Measurements from ENCODE around the gene NLGN3.

NLGN3 gene

GRCh38 chrX:71151366-71151765, 6.7 kb downstream of the NLGN3 start:
- no peak overlapping the region for H3K27ac ChIP-seq (ENCODE audit: low read depth, low read length)
- H3K9ac ChIP-seq (ENCODE audit: low read depth, low read length), result no peak overlapping the region
- H3K4me1 ChIP-seq (ENCODE audit: control insufficient read depth, insufficient read depth, low read length), result peaks cover 3% of the 10 kb centered on the region; the same call in 1 of the 2 replicates
- H3K36me3 ChIP-seq (ENCODE audit: control insufficient read depth, insufficient read depth, low read length), result peaks cover 5% of the 10 kb centered on the region; the same call in 1 of the 2 replicates
- no peak overlapping the region for H3K4me3 ChIP-seq (ENCODE audit: low read depth, low read length)
- H3K9me3 ChIP-seq (ENCODE audit: control insufficient read depth, insufficient read depth, low read length), result peaks cover 34% of the 10 kb centered on the region
- no peaks in the 10 kb centered on the region for H3K27me3 ChIP-seq (ENCODE audit: control insufficient read depth, insufficient read depth, low read length)

GRCh38 chrX:71154196-71154595, 9.6 kb downstream of the NLGN3 start:
- H3K27ac ChIP-seq (ENCODE audit: low read depth, low read length), result no peak overlapping the region
- no peaks in the 10 kb centered on the region for H3K27me3 ChIP-seq (ENCODE audit: control insufficient read depth, insufficient read depth, low read length)
- H3K36me3 ChIP-seq (ENCODE audit: control insufficient read depth, insufficient read depth, low read length), result peaks cover 6% of the 10 kb centered on the region; the same call in 1 of the 2 replicates
- H3K9me3 ChIP-seq (ENCODE audit: control insufficient read depth, insufficient read depth, low read length), result peaks cover 30% of the 10 kb centered on the region
- H3K4me3 ChIP-seq (ENCODE audit: low read depth, low read length), result no peak overlapping the region
- no peaks in the 10 kb centered on the region for H3K4me1 ChIP-seq (ENCODE audit: control insufficient read depth, insufficient read depth, low read length)
- H3K9ac ChIP-seq (ENCODE audit: low read depth, low read length), result no peak overlapping the region

- no peaks in the 10 kb centered on the region for H3K27me3 ChIP-seq (ENCODE audit: control insufficient read depth, insufficient read depth, low read length)
- peaks cover 26% of the 10 kb centered on the region for H3K9me3 ChIP-seq (ENCODE audit: control insufficient read depth, insufficient read depth, low read length)
- no peaks in the 10 kb centered on the region for H3K4me1 ChIP-seq (ENCODE audit: control insufficient read depth, insufficient read depth, low read length)
- peaks cover 6% of the 10 kb centered on the region; the same call in 1 of the 2 replicates for H3K36me3 ChIP-seq (ENCODE audit: control insufficient read depth, insufficient read depth, low read length)
- no peak overlapping the region for H3K9ac ChIP-seq (ENCODE audit: low read depth, low read length)
- no peak overlapping the region for H3K27ac ChIP-seq (ENCODE audit: low read depth, low read length)
- H3K4me3 ChIP-seq (ENCODE audit: low read depth, low read length), result no peak overlapping the region
These were observed 10.0 kb downstream of the NLGN3 start for GRCh38 chrX:71154641-71155040.

GRCh38 chrX:71158603-71159002, 14.0 kb downstream of the NLGN3 start:
- no peaks in the 10 kb centered on the region for H3K27me3 ChIP-seq (ENCODE audit: control insufficient read depth, insufficient read depth, low read length)
- H3K9me3 ChIP-seq (ENCODE audit: control insufficient read depth, insufficient read depth, low read length), result peaks cover 26% of the 10 kb centered on the region
- no peak overlapping the region for H3K9ac ChIP-seq (ENCODE audit: low read depth, low read length)
- H3K36me3 ChIP-seq (ENCODE audit: control insufficient read depth, insufficient read depth, low read length), result peaks cover 6% of the 10 kb centered on the region; the same call in 1 of the 2 replicates
- H3K4me3 ChIP-seq (ENCODE audit: low read depth, low read length), result no peak overlapping the region
- H3K4me1 ChIP-seq (ENCODE audit: control insufficient read depth, insufficient read depth, low read length), result no peaks in the 10 kb centered on the region
- no peak overlapping the region for H3K27ac ChIP-seq (ENCODE audit: low read depth, low read length)

GRCh38 chrX:71159335-71159734, 14.7 kb downstream of the NLGN3 start:
- H3K9me3 ChIP-seq (ENCODE audit: control insufficient read depth, insufficient read depth, low read length), result peaks cover 33% of the 10 kb centered on the region

GRCh38 chrX:71160475-71160874, 15.8 kb downstream of the NLGN3 start:
- no peaks in the 10 kb centered on the region for H3K4me1 ChIP-seq (ENCODE audit: control insufficient read depth, insufficient read depth, low read length)
- H3K4me3 ChIP-seq (ENCODE audit: low read depth, low read length), result no peak overlapping the region
- H3K36me3 ChIP-seq (ENCODE audit: control insufficient read depth, insufficient read depth, low read length), result peaks cover 6% of the 10 kb centered on the region; the same call in 1 of the 2 replicates
- no peaks in the 10 kb centered on the region for H3K27me3 ChIP-seq (ENCODE audit: control insufficient read depth, insufficient read depth, low read length)
- no peak overlapping the region for H3K27ac ChIP-seq (ENCODE audit: low read depth, low read length)
- H3K9me3 ChIP-seq (ENCODE audit: control insufficient read depth, insufficient read depth, low read length), result peaks cover 31% of the 10 kb centered on the region
- no peak overlapping the region for H3K9ac ChIP-seq (ENCODE audit: low read depth, low read length)

More at GRCh38 chrX:71159335-71159734, 14.7 kb downstream of the NLGN3 start:
- H3K4me3 ChIP-seq (ENCODE audit: low read depth, low read length), result no peak overlapping the region
- peaks cover 6% of the 10 kb centered on the region; the same call in 1 of the 2 replicates for H3K36me3 ChIP-seq (ENCODE audit: control insufficient read depth, insufficient read depth, low read length)
- no peaks in the 10 kb centered on the region for H3K27me3 ChIP-seq (ENCODE audit: control insufficient read depth, insufficient read depth, low read length)
- no peak overlapping the region for H3K9ac ChIP-seq (ENCODE audit: low read depth, low read length)
- no peaks in the 10 kb centered on the region for H3K4me1 ChIP-seq (ENCODE audit: control insufficient read depth, insufficient read depth, low read length)
- H3K27ac ChIP-seq (ENCODE audit: low read depth, low read length), result no peak overlapping the region

- Histone ChIP-seq H3K4me3 (ENCODE audit: low read depth, low read length) (no peak overlapping the region), H3K4me1 (ENCODE audit: control insufficient read depth, insufficient read depth, low read length) (no peaks in the 10 kb centered on the region), H3K27ac (ENCODE audit: low read depth, low read length) (no peak overlapping the region), H3K9me3 (ENCODE audit: control insufficient read depth, insufficient read depth, low read length) (peaks cover 31% of the 10 kb centered on the region; the same call in 1 of the 2 replicates), H3K36me3 (ENCODE audit: control insufficient read depth, insufficient read depth, low read length) (no peaks in the 10 kb centered on the region), H3K27me3 (ENCODE audit: control insufficient read depth, insufficient read depth, low read length) (no peaks in the 10 kb centered on the region), H3K9ac (ENCODE audit: low read depth, low read length) (no peak overlapping the region)
These were observed 18.3 kb downstream of the NLGN3 start for GRCh38 chrX:71162981-71163380.

- Histone ChIP-seq H3K9ac (ENCODE audit: low read depth, low read length) (no peak overlapping the region), H3K9me3 (ENCODE audit: control insufficient read depth, insufficient read depth, low read length) (peaks cover 38% of the 10 kb centered on the region; the same call in 1 of the 2 replicates), H3K36me3 (ENCODE audit: control insufficient read depth, insufficient read depth, low read length) (no peaks in the 10 kb centered on the region), H3K4me3 (ENCODE audit: low read depth, low read length) (no peak overlapping the region), H3K4me1 (ENCODE audit: control insufficient read depth, insufficient read depth, low read length) (no peaks in the 10 kb centered on the region), H3K27me3 (ENCODE audit: control insufficient read depth, insufficient read depth, low read length) (no peaks in the 10 kb centered on the region), H3K27ac (ENCODE audit: low read depth, low read length) (no peak overlapping the region)
These were observed 19.4 kb downstream of the NLGN3 start for GRCh38 chrX:71164071-71164470.

- no peak overlapping the region for H3K27ac ChIP-seq (ENCODE audit: low read depth, low read length)
- H3K9me3 ChIP-seq (ENCODE audit: control insufficient read depth, insufficient read depth, low read length), result peaks cover 47% of the 10 kb centered on the region; the same call in 1 of the 2 replicates
- no peak overlapping the region for H3K9ac ChIP-seq (ENCODE audit: low read depth, low read length)
- no peaks in the 10 kb centered on the region for H3K36me3 ChIP-seq (ENCODE audit: control insufficient read depth, insufficient read depth, low read length)
- no peaks in the 10 kb centered on the region for H3K27me3 ChIP-seq (ENCODE audit: control insufficient read depth, insufficient read depth, low read length)
- no peak overlapping the region for H3K4me3 ChIP-seq (ENCODE audit: low read depth, low read length)
- H3K4me1 ChIP-seq (ENCODE audit: control insufficient read depth, insufficient read depth, low read length), result no peaks in the 10 kb centered on the region
These were observed 21.8 kb downstream of the NLGN3 start for GRCh38 chrX:71166461-71166860.

GRCh38 chrX:71167031-71167781, 22.6 kb downstream of the NLGN3 start:
- H3K27ac ChIP-seq (ENCODE audit: low read depth, low read length), result no peak overlapping the region
- H3K4me1 ChIP-seq (ENCODE audit: control insufficient read depth, insufficient read depth, low read length), result no peaks in the 10 kb centered on the region
- no peaks in the 10 kb centered on the region for H3K27me3 ChIP-seq (ENCODE audit: control insufficient read depth, insufficient read depth, low read length)
- H3K9ac ChIP-seq (ENCODE audit: low read depth, low read length), result no peak overlapping the region
- no peaks in the 10 kb centered on the region for H3K36me3 ChIP-seq (ENCODE audit: control insufficient read depth, insufficient read depth, low read length)
- peaks cover 50% of the 10 kb centered on the region; the same call in 1 of the 2 replicates for H3K9me3 ChIP-seq (ENCODE audit: control insufficient read depth, insufficient read depth, low read length)
- H3K4me3 ChIP-seq (ENCODE audit: low read depth, low read length), result no peak overlapping the region

- H3K27me3 ChIP-seq (ENCODE audit: control insufficient read depth, insufficient read depth, low read length), result no peaks in the 10 kb centered on the region
These were observed 23.5 kb downstream of the NLGN3 start for GRCh38 chrX:71168134-71168533.

More at GRCh38 chrX:71168134-71168533, 23.5 kb downstream of the NLGN3 start:
- no peaks in the 10 kb centered on the region for H3K36me3 ChIP-seq (ENCODE audit: control insufficient read depth, insufficient read depth, low read length)
- no peak overlapping the region for H3K9ac ChIP-seq (ENCODE audit: low read depth, low read length)
- no peak overlapping the region for H3K27ac ChIP-seq (ENCODE audit: low read depth, low read length)
- no peaks in the 10 kb centered on the region for H3K4me1 ChIP-seq (ENCODE audit: control insufficient read depth, insufficient read depth, low read length)
- H3K9me3 ChIP-seq (ENCODE audit: control insufficient read depth, insufficient read depth, low read length), result peaks cover 56% of the 10 kb centered on the region; the same call in 1 of the 2 replicates
- H3K4me3 ChIP-seq (ENCODE audit: low read depth, low read length), result no peak overlapping the region
